Gastrocnemius medialis (tissue), 4 donors: ENCODE measurements around the gene PEA15. TPM values are rescaled to one million over a fixed set of nuclear protein-coding genes. Genes with fewer than 3 reads are reported as not detected.

ENCODE experiments used
- ATAC-seq, 2 donors: fragments of 150-250 bp; one replicate each; pipeline ENCODE4 v1.9.1; 2016
- DNase-seq, 2 donors: peaks; one replicate each; pipeline ENCODE4 v3.0.0-alpha.2; 2019
- H3K27ac ChIP-seq, 4 donors: fragments of 200-600 bp; sonication (generic); 1 replicate in 1 of 4; 2 replicates in 3 of 4; pipeline ENCODE4 v1.5.1; 2016 to 2018; ENCODE audit warnings: mild to moderate bottlenecking in 2 of 4, moderate library complexity in 1 of 4
- H3K27me3 ChIP-seq, 3 donors: fragments of 200-600 bp; sonication (generic) in 2 of 3; 1 replicate in 1 of 3; 2 replicates in 2 of 3; pipeline versions ENCODE4 v1.5.1 to v1.6.0; 2016 to 2019; ENCODE audit warnings: mild to moderate bottlenecking in 1 of 3, moderate library complexity in 1 of 3
- H3K36me3 ChIP-seq, 2 donors: fragments of 200-600 bp; sonication (generic) in 1 of 2; one replicate each; pipeline ENCODE4 v1.5.1; 2017 to 2018
- H3K4me1 ChIP-seq, 2 donors: fragments of 200-600 bp; sonication (generic) in 1 of 2; one replicate each; pipeline ENCODE4 v1.5.1; 2016 to 2017; ENCODE audit warnings: mild to moderate bottlenecking in 2 of 2
- H3K4me3 ChIP-seq, 4 donors: fragments of 200-600 bp; sonication (generic) in 3 of 4; 1 replicate in 1 of 4; 2 replicates in 3 of 4; pipeline ENCODE4 v1.5.1; 2016 to 2019; ENCODE audit warnings: mild to moderate bottlenecking in 2 of 4
- H3K9me3 ChIP-seq, 3 donors: fragments of 200-600 bp; sonication (generic) in 2 of 3; 1 replicate in 1 of 3; 2 replicates in 2 of 3; pipeline ENCODE4 v1.5.1; 2016 to 2019
- POLR2A ChIP-seq, 2 donors: fragments of 450-650 bp; IDR thresholded peaks; one replicate each; pipeline ENCODE4 v1.6.1; 2017; ENCODE audit warnings: antibody characterized with exemption in 2 of 2, mild to moderate bottlenecking in 2 of 2, moderate library complexity in 2 of 2
- in situ Hi-C, 4 donors: fragments of 200-750 bp; cut with MboI; loops; one replicate each; pipeline versions ENCODE4 v1.15.0 to v1.8.0; 2017; ENCODE audit warnings: low sequenced_read_pairs in 4 of 4
- intact Hi-C: fragments of 100-400 bp; cut with DNase I; formaldehyde crosslinking; loops from one replicate; pipeline ENCODE4 v1.15.1; 2023; ENCODE audit warnings: low total_unique reads
- total RNA-seq, 4 donors: library from RNA; depleted of rRNA; stranded (reverse); fragments of >200 nt; gene quantifications; one replicate each; pipeline versions ENCODE4 v1.1.0 to v1.2.3, GENCODE V29; 2016
- TF ChIP-seq, protein P1 (sequence below), 5 experiments: fragments of 450-650 bp in 3 of 5; fragments of 200-600 bp in 2 of 5; sonication (generic) in 2 of 5; IDR thresholded peaks in 4 of 5; conservative IDR thresholded peaks in 1 of 5; 1 replicate in 4 of 5; 2 replicates in 1 of 5; pipeline ENCODE4 v1.5.1; 2016 to 2019; ENCODE audit warnings: antibody characterized with exemption in 5 of 5, mild to moderate bottlenecking in 3 of 5, moderate library complexity in 3 of 5

The PEA15 gene
- total RNA-seq, 4 donors from 2014 or later: 10.5 to 34.7 (median 27.2) TPM

DNA sequence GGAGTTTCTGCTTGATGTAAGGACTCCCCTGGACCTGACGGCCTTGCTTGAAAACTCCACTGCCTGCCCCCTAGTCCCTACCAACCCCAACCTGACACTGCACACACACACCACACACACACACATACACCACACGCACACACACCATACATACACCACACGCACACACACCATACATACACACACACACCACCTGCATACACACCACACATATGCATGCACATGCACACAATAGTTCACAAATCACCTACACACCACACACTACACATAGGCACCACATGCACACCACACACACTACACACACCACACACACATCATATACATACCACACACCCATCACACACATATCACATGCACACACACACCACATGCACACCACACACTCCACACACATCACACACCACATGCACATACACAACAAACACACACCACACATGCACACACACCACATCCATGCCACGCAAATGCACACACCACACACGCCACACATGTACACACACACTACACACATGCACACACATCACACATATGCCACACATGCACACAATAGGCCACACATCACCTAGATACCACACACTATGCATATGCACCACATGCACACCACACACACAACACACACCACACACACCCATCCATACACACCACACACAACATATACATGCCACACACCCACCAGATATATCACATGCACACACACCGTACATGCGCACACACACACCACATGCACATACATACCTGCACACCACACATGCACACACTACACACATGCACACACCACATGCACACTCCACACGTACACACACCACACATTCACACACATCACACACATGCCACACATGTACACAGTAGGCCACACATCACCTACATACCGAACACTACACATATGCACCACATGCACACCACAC is 11.1 kb upstream of the PEA15 start:
- intact Hi-C loops: loop anchor here (1.0 to 5.0 kb wide), 8 partner anchors 15 to 183 kb away; partner anchors contain the start of genes ATP1A2, COPA, NCSTN and PEX19
- Histone ChIP-seq H3K9me3 (no peaks in the 10 kb centered on the region), H3K4me3 (no peak overlapping the region), H3K27me3 (no peaks in the 10 kb centered on the region), H3K36me3 (peaks cover 0 to 18% of the 10 kb centered on the region in 2 donors), H3K4me1 (peaks cover 72 to 90% of the 10 kb centered on the region in 2 donors), H3K27ac (peak overlapping the region; percentile 90 to 95 (median 92))
- DNase-seq (no peak), ATAC-seq (no peak)
- in situ Hi-C loops: loop anchor here in 3 of 4 donors (5.0 to 10.0 kb wide), 5 partner anchors 53 to 181 kb away; no protein-coding TSS in a partner anchor
- TF ChIP-seq POLR2A (IDR thresholded peaks at IDR 0.05): no peak
- TF ChIP-seq, protein P1, sequence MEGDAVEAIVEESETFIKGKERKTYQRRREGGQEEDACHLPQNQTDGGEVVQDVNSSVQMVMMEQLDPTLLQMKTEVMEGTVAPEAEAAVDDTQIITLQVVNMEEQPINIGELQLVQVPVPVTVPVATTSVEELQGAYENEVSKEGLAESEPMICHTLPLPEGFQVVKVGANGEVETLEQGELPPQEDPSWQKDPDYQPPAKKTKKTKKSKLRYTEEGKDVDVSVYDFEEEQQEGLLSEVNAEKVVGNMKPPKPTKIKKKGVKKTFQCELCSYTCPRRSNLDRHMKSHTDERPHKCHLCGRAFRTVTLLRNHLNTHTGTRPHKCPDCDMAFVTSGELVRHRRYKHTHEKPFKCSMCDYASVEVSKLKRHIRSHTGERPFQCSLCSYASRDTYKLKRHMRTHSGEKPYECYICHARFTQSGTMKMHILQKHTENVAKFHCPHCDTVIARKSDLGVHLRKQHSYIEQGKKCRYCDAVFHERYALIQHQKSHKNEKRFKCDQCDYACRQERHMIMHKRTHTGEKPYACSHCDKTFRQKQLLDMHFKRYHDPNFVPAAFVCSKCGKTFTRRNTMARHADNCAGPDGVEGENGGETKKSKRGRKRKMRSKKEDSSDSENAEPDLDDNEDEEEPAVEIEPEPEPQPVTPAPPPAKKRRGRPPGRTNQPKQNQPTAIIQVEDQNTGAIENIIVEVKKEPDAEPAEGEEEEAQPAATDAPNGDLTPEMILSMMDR (IDR thresholded peaks at IDR 0.05 in 4 of 5, conservative IDR thresholded peaks at IDR 0.05 in 1 of 5): no peak

DNA sequence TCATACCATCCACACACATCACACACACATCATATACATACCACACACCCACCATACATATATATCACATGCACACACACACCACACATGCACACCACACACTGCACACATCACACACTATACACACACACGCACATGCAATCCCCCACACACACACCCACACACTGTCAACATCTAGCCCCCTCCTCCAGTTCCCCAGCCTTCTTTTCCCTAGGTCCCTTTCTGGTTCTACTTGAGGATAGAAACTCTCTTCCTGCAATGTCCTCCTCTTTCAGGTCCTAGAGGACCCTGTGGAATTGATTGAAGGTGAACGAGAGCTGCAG is 10.5 kb upstream of the PEA15 start:
- intact Hi-C loops: loop anchor here (5.0 kb wide), 2 partner anchors 77 to 148 kb away; partner anchors contain the start of genes ATP1A2, COPA and NCSTN
- ATAC-seq (no peak), DNase-seq (no peak)
- Histone ChIP-seq H3K4me1 (peaks cover 66 to 84% of the 10 kb centered on the region in 2 donors), H3K36me3 (peaks cover 0 to 22% of the 10 kb centered on the region in 2 donors), H3K27me3 (no peaks in the 10 kb centered on the region), H3K9me3 (no peaks in the 10 kb centered on the region), H3K4me3 (no peak overlapping the region), H3K27ac (peak overlapping the region in 3 of 4 donors; percentile 38 to 73 (median 67))
- in situ Hi-C loops: loop anchor here in 3 of 4 donors (5.0 to 10.0 kb wide), 5 partner anchors 53 to 180 kb away; no protein-coding TSS in a partner anchor
- TF ChIP-seq, protein P1 (IDR thresholded peaks at IDR 0.05 in 4 of 5, conservative IDR thresholded peaks at IDR 0.05 in 1 of 5): no peak
- no peak for TF ChIP-seq POLR2A (IDR thresholded peaks at IDR 0.05)

DNA sequence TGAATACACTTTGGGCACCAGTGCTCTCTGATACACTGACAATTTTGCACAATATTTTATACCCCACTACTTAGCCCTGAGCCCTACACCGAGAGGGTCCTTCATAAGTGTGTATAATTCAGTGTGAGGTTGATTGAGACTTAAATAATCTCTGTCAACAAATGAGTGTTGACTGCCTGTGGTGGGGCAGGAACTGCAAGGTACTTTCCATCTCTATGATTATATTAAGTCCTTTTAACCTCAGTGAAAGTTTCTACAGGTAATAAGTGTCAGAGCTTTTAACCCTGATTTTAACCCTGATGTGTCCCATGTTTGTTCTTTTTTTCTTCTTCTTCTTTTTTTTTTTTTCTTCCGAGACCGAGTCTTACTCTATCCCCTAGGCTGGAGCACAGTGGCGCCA is 9.0 kb upstream of the PEA15 start:
- TF ChIP-seq, protein P1 (IDR thresholded peaks at IDR 0.05 in 4 of 5, conservative IDR thresholded peaks at IDR 0.05 in 1 of 5): no peak
- no peak for TF ChIP-seq POLR2A (IDR thresholded peaks at IDR 0.05)
- ATAC-seq (no peak), DNase-seq (no peak)
- H3K27ac ChIP-seq: peak overlapping the region; percentile 3 to 73 (median 58)
- peaks cover 0 to 22% of the 10 kb centered on the region in 2 donors for H3K36me3 ChIP-seq
- H3K4me3 ChIP-seq: no peak overlapping the region
- no peaks in the 10 kb centered on the region for H3K9me3 ChIP-seq
- intact Hi-C loops (no loop called here), in situ Hi-C loops (loop anchor here in 2 of 4 donors (10.0 kb wide), 2 partner anchors 91 to 179 kb away; no protein-coding TSS in a partner anchor)
- H3K4me1 ChIP-seq: peaks cover 61 to 71% of the 10 kb centered on the region in 2 donors
- no peaks in the 10 kb centered on the region for H3K27me3 ChIP-seq

DNA sequence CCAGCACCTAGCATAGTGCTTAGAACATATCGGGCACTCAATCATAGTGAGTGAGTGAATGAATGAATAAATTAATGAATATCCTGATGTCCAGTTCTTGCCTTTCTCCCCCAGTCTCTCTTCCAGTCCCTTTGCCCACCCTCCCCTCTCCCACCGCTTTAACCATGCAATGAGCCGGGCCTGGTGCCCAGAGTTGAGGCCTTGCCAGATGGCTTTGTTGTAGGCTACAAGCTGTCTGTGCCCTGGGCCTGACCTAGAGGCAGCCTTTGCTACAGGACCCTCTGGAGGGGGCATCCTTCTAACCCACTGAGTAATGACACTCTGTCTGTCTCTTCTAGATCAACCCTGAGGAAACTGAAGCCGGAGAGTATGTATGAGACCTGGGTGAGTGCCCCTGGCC is 8.0 kb upstream of the PEA15 start:
- Histone ChIP-seq H3K27ac (peak overlapping the region; percentile 24 to 73 (median 64)), H3K27me3 (no peaks in the 10 kb centered on the region), H3K4me1 (peaks cover 52 to 60% of the 10 kb centered on the region in 2 donors), H3K4me3 (no peak overlapping the region), H3K9me3 (no peaks in the 10 kb centered on the region), H3K36me3 (peaks cover 0 to 28% of the 10 kb centered on the region in 2 donors)
- DNase-seq (no peak), ATAC-seq (no peak)
- in situ Hi-C loops: loop anchor here in 2 of 4 donors (10.0 kb wide), 2 partner anchors 92 to 178 kb away; no protein-coding TSS in a partner anchor
- TF ChIP-seq, protein P1 (IDR thresholded peaks at IDR 0.05 in 4 of 5, conservative IDR thresholded peaks at IDR 0.05 in 1 of 5): no peak
- no peak for TF ChIP-seq POLR2A (IDR thresholded peaks at IDR 0.05)
- intact Hi-C loops: no loop called here
